GM12801 (cell line): ENCODE results near the gene BSDC1.

Source experiments
- TF ChIP-seq, protein P1 (sequence below): IDR thresholded peaks from one replicate; pipeline ENCODE4 v1.5.1; 2011; ENCODE audit warnings: control low read depth; ENCODE audit not compliant: insufficient read length; ENCODE audit errors: extremely low read depth

BSDC1 gene

GRCh38 chr1:32358435-32358834, 35.8 kb downstream of the BSDC1 start:
- TF ChIP-seq, protein P1, sequence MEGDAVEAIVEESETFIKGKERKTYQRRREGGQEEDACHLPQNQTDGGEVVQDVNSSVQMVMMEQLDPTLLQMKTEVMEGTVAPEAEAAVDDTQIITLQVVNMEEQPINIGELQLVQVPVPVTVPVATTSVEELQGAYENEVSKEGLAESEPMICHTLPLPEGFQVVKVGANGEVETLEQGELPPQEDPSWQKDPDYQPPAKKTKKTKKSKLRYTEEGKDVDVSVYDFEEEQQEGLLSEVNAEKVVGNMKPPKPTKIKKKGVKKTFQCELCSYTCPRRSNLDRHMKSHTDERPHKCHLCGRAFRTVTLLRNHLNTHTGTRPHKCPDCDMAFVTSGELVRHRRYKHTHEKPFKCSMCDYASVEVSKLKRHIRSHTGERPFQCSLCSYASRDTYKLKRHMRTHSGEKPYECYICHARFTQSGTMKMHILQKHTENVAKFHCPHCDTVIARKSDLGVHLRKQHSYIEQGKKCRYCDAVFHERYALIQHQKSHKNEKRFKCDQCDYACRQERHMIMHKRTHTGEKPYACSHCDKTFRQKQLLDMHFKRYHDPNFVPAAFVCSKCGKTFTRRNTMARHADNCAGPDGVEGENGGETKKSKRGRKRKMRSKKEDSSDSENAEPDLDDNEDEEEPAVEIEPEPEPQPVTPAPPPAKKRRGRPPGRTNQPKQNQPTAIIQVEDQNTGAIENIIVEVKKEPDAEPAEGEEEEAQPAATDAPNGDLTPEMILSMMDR, result no peak

DNA sequence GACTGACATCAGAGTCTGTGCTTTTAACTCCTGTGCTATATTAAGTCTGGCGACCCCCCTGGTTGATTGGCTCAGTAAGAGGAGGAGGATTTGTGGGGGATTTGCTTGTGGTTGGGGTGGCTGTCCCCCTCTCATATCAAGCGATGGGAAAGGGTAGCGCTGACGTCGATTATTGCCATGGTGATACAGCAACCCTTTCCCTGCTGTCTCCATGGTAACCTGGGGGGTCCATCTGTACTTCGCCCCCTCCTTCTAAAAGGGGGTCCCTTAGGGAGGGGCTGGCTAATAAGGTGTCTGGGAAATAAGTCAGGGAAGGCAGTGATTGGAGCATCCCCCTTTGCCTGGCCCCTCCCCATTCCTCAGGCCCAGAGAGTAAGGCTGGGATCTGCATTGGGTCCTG, 36.6 kb downstream of the BSDC1 start:
- TF ChIP-seq, protein P1, result no peak

GRCh38 chr1:32356478-32356877, 37.8 kb downstream of the BSDC1 start:
- TF ChIP-seq, protein P1, result no peak

- TF ChIP-seq, protein P1, result no peak
Observed at GRCh38 chr1:32353886-32354570, 40.2 kb downstream of the BSDC1 start.

GRCh38 chr1:32353431-32353830, 40.8 kb downstream of the BSDC1 start:
- TF ChIP-seq, protein P1, result no peak

- TF ChIP-seq, protein P1, result no peak
Observed at GRCh38 chr1:32352831-32353383, 41.3 kb downstream of the BSDC1 start.

DNA sequence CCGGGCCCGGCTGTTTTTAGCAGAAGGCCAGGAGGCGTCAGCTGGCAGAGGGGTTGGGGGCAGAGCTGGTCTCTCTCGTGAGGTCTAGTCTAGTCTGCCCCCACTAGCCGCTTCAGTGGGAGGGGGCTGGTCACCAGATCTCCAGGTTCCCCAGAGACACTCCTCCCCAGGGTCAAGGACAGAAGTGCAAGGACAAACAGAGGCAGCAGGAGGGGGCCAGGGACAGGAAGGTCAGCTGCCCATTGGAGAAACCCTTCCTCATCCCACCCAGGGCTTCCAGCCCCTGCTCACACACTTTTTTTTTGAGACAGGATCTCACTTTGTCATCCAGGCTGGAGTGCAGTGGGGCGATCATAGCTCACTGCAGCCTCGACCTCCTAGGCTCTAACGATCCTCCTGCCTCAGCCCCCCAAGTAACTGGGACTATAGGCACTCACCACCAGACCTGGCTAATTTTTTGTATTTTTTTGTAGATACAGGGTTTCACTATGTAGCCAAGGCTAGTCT, 41.9 kb downstream of the BSDC1 start:
- TF ChIP-seq, protein P1, result no peak
